HG03064 (cell line): ENCODE results near the gene STK32A.
"Not testable (repeated sequence)": the region's sequence is repeated elsewhere in the genome, so short reads cannot be mapped to it uniquely, and the experiment has no call there.

ENCODE experiments used
- ATAC-seq: cut with Tn5 transposase; IDR thresholded peaks from one replicate; pipeline ENCODE4 v1.9.1; 2021; ENCODE audit warnings: low read depth; ENCODE audit not compliant: unreplicated experiment

Gene STK32A

GRCh38 chr5:147234825-147235635 lies at the start of gene STK32A:
Gene STK32A (plus strand): TSS chr5:147235026. CDS start chr5:147239635, 4,609 bp downstream.
- no peak for ATAC-seq

DNA sequence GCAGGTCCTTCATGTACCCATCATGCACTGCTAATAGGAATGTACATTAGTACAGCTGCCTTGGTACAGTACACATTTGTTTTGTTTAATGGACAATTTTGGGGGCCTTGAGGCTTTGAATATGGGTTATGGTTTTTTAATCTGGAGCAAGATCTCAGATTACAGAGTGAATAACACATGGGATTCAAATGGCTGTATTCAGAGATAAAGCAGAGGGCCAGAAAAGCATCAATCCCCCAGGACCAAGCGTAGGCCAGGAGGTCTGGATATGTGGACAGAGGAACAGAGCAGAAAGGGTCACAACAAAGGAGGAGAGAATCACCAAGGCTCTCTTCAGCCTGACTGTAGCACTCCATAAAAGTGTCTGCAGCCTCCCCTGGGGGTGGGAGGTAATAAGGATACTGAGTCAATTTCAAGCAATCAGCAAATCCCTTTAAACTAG lies 47.7 kb upstream of the STK32A start:
- ATAC-seq: no peak

GRCh38 chr5:147188200-147189108 lies 46.4 kb upstream of the STK32A start:
- ATAC-seq: no peak

GRCh38 chr5:147189109-147189424 lies 45.8 kb upstream of the STK32A start:
- no peak for ATAC-seq

GRCh38 chr5:147190331-147190730 lies 44.5 kb upstream of the STK32A start:
- no peak for ATAC-seq

DNA sequence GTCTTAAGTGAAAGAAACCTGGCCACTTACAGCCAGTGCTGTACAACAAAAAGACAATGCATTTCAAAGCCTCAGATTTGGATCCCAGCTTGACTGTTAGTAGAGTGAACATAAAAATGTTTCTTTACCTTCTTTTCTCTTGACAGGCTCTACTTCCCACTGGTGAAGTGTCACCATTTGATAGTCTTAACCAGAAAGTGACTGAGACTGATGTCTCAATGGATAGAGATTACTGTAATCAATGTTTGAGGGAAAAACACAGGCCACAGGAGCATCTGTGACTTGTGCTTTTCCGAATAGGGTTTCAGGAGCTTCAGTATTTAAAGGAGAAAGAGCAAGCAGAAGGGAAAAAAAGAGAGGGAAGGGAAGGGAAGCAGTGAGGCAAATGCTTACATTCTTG lies 41.7 kb upstream of the STK32A start:
- ATAC-seq: no peak

DNA sequence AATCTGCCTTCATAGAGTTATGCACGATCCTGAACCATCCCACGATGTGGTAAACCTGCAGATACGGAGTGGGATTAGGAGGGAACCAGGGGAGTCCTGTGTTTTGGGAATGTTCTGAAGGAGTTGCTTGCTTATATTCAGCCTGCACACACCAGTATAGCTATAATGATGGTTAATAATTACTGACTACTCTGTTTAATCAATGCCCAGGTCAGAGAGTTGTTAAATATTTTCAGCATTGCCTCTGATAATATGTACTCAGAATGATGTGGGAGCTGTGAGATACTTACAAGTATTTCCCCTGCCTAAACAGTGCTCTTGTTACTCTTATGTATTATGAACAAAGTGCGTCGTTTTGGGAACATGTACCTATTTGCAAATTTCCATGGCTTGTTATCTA lies 34.8 kb upstream of the STK32A start:
- ATAC-seq: no peak

DNA sequence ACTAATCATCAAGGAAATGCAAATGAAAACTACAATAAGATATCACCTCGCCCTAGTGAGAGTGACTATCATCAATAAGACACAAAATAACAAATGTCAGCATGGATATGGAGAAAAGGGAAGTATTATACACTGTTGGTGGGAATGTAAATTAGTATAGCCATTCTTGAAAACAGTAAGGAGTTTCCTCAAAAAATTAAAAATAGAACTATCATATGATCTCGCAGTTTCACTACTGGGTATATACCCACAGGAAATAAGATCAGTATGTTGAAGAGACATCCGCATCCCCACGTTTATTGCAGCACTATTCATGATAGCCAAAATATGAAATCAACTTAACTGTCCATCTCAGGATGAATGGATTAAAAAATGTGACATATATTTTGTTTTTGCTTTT lies 31.6 kb upstream of the STK32A start:
- ATAC-seq: no peak

DNA sequence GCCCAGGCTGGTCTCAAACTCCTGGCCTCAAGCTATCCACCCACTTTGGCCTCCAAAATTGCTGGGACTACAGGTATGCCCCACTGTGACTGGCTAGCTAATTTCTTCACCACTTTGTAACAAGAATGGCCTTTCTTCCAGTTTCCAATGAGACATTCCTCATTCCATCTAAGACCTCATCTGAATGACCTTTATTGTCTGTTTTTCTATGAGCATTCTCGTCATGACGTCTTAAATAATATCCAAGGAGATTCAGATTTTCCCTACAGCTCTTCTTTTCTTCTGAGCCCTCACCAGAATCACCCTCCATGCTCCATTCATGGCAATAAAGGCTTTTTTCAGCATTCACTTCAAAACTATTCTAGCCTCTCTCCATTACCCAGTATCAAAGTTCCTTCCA lies 30.2 kb upstream of the STK32A start:
- ATAC-seq: no peak

GRCh38 chr5:147208134-147208533 lies 26.7 kb upstream of the STK32A start:
- ATAC-seq: no peak

- ATAC-seq: no peak
Observed at GRCh38 chr5:147216552-147217154, 18.2 kb upstream of the STK32A start.

DNA sequence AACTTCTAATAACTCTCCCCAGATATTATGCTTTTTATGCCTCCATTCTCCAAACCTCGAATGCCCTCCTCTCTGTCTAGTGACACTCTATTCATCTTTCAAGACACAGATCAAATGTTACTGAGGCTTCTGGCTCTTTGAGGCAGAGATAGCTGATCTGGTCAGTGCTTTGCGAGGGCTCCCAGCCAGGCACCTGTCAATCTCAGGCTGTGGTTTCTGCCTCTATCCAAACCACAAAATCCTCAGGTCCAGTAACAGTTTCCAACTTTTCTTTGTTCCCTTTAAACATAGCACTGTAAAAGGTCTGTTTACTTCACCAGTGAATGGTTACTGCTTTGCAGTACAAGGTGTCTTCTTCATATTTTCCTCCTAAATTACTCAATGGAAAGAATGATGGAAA lies 11.5 kb upstream of the STK32A start:
- no peak for ATAC-seq

DNA sequence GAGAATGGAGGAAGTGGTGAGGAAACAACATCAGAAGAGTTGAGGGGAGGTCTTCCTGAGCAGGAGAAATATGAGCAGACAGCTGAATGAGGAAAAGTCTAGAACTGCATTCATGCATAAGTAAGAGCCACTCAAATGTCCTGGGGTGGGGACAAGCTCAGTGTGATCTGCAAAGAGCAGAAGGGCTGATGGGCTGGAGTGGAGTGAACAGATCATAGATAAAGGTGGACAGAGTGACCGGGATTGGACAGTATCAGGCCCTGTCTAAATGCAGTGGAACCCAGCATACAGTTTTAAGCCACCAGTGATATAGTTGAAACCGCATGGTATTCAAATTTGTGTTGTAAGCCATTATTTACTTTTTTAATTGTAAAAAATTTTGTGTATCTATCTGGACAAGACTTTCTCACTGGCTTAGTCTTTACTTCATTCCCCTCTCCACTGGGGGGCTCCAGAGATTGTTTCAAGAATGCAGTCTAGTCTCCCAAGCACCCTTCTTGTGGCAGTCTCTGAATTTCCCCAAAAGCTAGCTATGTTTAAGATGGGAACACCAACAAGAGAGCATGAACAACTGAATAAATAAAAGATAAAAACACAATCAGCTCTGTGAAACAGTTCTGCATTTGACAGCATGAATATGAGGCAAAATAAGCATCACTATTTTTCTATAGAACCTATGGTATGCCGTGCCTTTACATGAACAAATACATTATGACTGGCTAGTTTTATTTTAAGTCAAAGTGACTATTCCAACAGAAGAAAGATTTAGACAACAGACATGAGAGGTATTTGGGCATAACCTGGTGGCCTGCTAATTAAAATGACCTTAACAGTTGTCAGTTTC lies 10.7 kb upstream of the STK32A start:
- no peak for ATAC-seq

DNA sequence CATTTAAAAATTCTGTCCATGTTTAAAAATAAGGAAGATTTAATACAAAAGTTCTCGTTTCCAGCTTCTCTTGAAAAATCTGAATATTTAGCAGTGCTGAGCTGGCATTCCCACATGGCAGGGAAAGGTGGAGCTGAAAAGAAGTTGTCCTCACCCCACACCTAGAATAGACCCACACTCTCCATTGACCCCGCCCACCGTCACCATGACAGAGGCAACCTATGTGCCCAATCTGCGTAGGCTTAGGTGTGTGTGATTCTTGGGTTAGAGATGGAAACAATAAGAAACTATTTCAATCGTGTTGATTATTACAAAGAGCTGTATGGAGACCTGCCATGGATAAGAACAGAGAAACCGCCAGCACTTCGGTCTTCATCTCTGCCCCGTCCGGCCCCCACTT lies 8.9 kb upstream of the STK32A start:
- ATAC-seq: no peak

DNA sequence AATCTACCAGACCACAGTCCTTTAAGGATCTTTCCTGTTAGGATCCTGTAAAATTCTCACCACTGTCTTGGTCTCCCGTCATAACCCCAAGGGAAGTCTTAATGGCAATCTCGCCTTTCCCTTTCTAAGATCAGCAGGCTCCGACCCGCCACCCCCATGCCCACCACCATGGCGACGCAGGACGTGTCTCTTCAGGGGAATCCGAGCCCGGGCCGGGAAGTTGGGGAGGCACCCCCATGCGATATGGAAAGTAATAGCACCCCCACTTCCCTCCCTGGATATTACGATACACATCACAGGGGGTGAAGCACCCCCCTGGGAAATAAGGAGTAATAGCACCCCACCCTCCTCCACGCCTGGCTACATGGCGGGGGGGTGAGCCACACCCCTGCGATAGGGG lies 8.3 kb upstream of the STK32A start:
- ATAC-seq: no peak

DNA sequence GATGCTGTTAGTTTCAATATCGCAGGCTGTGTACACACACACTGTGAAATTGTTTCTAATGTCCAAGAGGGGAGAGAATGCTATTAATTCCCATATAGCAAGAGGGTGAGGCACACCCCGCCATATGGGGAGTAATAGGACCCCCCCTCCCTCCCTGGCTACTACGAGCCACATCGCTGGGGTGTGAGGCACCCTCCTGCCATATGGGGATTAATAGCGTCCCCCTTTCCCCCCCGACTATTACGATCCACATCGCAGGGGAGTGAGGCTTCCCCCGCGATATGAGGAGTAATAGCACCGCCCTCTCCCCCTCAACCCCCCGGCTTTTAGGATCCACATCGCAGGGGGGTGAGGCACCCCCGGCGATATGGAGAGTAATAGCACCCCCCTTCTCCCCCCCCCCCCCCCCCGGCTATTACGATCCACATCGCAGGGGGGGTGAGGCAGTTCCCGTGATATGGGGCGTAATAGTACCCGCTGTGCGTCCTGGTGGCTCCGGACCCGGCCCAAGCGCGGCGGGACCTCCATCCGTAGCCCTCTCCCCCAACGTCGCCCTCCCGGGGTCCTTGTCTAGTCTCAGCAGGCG lies 494 bp upstream of the STK32A start:
- no peak for ATAC-seq

DNA sequence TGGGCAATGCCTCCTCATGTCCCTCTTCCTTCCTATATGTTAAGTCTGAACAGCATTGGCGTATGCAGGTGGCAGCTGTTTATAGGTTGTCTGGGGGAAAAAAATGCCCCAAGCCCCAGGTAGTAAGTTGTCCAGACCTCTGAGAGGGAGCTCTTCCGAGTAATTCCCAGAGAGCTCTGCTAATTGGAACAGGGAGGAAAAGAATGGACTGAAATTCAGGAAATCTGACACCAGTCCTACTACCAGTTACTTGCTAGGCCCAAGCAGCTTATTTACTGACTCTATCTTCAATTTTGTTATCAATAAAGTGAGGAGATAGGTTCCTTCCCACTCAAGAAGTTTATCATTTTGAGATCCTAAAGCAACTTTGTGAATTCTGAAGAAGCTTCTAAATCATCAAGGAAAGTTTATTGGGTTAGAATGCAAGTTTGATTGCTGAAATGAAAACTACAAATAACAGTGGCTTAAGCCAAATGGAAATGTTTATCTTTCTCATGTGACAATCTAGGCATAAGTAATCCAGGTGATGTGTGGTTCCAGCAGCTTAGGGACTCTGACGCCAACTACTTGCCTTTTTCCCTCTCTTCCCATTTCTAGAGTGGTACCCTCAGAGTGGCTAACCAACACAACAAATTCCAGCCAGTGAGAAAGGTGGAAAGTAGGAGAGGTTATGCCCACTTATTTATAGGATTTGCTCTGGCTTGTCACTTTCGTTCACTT lies 5.6 kb downstream of the STK32A start:
- no peak for ATAC-seq

- not testable (repeated sequence) for ATAC-seq
Observed at GRCh38 chr5:147243238-147243637, 8.4 kb downstream of the STK32A start.

- no peak for ATAC-seq
Observed at GRCh38 chr5:147245381-147246165, 10.7 kb downstream of the STK32A start.
